HepG2 (cell line): ENCODE data around the gene CRAT. TPM values are rescaled to one million over a fixed set of nuclear protein-coding genes. Genes with fewer than 3 reads are reported as not detected.
A peak's percentile ranks its signal among the peaks of the same experiment; 100 is the strongest.

Source experiments
- AKNA ChIP-seq: sonication (generic); formaldehyde crosslinking; IDR thresholded peaks from 2 replicates; pipeline ENCODE4 v1.4.0; 2020; ENCODE audit warnings: missing genetic modification reagents, borderline replicate concordance
- FOXA3 ChIP-seq: IDR thresholded peaks from 2 replicates; pipeline ENCODE4 v1.6.1; 2016; ENCODE audit warnings: missing genetic modification reagents, missing compliant biosample characterization
- FOXP4 ChIP-seq: sonication (generic); formaldehyde crosslinking; IDR thresholded peaks from 2 replicates; pipeline ENCODE4 v1.4.0; 2020; ENCODE audit warnings: missing genetic modification reagents
- HNF4A ChIP-seq: sonication (generic); formaldehyde crosslinking; IDR thresholded peaks from 2 replicates; pipeline ENCODE4 v1.4.0; 2020; ENCODE audit warnings: missing genetic modification reagents
- KLF6 ChIP-seq: IDR thresholded peaks from 2 replicates; pipeline ENCODE4 v1.8.0; 2016; ENCODE audit warnings: missing biosample characterization, missing genetic modification reagents
- MEF2D ChIP-seq: sonication (generic); formaldehyde crosslinking; IDR thresholded peaks from 2 replicates; pipeline ENCODE4 v1.5.1; 2020; ENCODE audit warnings: mild to moderate bottlenecking, missing genetic modification reagents
- RARG ChIP-seq: sonication (generic); formaldehyde crosslinking; IDR thresholded peaks from 2 replicates; pipeline ENCODE4 v1.4.0; 2020; ENCODE audit warnings: low read depth, mild to moderate bottlenecking, missing genetic modification reagents
- THAP8 ChIP-seq: sonication (generic); formaldehyde crosslinking; IDR thresholded peaks from 2 replicates; pipeline ENCODE4 v1.5.1; 2020; ENCODE audit warnings: missing genetic modification reagents, mild to moderate bottlenecking, borderline replicate concordance
- ZMAT3 ChIP-seq: sonication (generic); formaldehyde crosslinking; conservative IDR thresholded peaks from 2 replicates; pipeline ENCODE4 v1.7.0; 2021; ENCODE audit warnings: missing genetic modification reagents
- ZNF20 ChIP-seq: sonication (generic); formaldehyde crosslinking; IDR thresholded peaks from 2 replicates; pipeline ENCODE4 v1.4.0; 2020; ENCODE audit warnings: mild to moderate bottlenecking, moderate library complexity, missing genetic modification reagents
- ZNF326 ChIP-seq: sonication (generic); formaldehyde crosslinking; IDR thresholded peaks from 2 replicates; pipeline ENCODE4 v1.4.0; 2020; ENCODE audit warnings: missing genetic modification reagents, borderline replicate concordance
- ZNF580 ChIP-seq: IDR thresholded peaks from 2 replicates; pipeline ENCODE4 v1.6.1; 2016; ENCODE audit warnings: low read depth, borderline replicate concordance
- ZNF737 ChIP-seq: sonication (generic); formaldehyde crosslinking; IDR thresholded peaks from 2 replicates; pipeline ENCODE4 v1.5.0; 2020; ENCODE audit warnings: missing genetic modification reagents, mild to moderate bottlenecking, borderline replicate concordance
- ZNF790 ChIP-seq: sonication (generic); formaldehyde crosslinking; IDR thresholded peaks from 2 replicates; pipeline ENCODE4 v1.8.0; 2022; ENCODE audit warnings: missing genetic modification reagents, mild to moderate bottlenecking, borderline replicate concordance
- polyA plus RNA-seq, 8 experiments: library from polyadenylated mRNA; depleted of rRNA in 3 of 8; stranded (reverse) in 7 of 8; unstranded in 1 of 8; fragments of >200 nt; fragmentation: Illumina TruSeq in 4 of 8; extraction: Trizol in 4 of 8; gene quantifications; 2 replicates each; pipeline versions ENCODE4 v1.2.1 to v1.2.3, GENCODE V29; 2011 to 2016; ENCODE audit warnings: low read depth in 4 of 8, missing spikeins in 1 of 8, mixed read lengths in 1 of 8; ENCODE audit not compliant: insufficient read depth in 1 of 8
- total RNA-seq, 5 experiments: library from RNA; depleted of rRNA; stranded (reverse); fragments of >200 nt; fragmentation: Illumina TruSeq; extraction: Trizol; gene quantifications; 2 replicates each; pipeline ENCODE4 v1.2.3, GENCODE V29; 2016; ENCODE audit warnings: low read depth in 1 of 5
- TF ChIP-seq, protein P1 (sequence below): sonication (generic); formaldehyde crosslinking; IDR thresholded peaks from 2 replicates; pipeline ENCODE4 v1.9.0; 2021; ENCODE audit warnings: missing genetic modification reagents, borderline replicate concordance

CRAT gene
- total and polyA plus RNA-seq, 2 of the 13 experiments (the other 11 are each of a cell fraction or from before 2014, with no cell fraction given), result 26.1 to 26.6 TPM

- no peak for TF ChIP-seq AKNA (CRISPR knock-in tag)
- TF ChIP-seq RARG (CRISPR knock-in tag), result no peak
- TF ChIP-seq ZNF790 (CRISPR knock-in tag), result no peak; the same call in 1 of the 2 replicates
- TF ChIP-seq ZNF326 (CRISPR knock-in tag), result no peak
- TF ChIP-seq ZNF737, result no peak
- 0 out of 2 replicates have a peak, but pooled peaks have one; percentile 30 for TF ChIP-seq THAP8 (CRISPR knock-in tag)
- TF ChIP-seq KLF6 (CRISPR knock-in tag), result no peak
- TF ChIP-seq ZNF20 (CRISPR knock-in tag), result no peak
- no peak for TF ChIP-seq MEF2D (CRISPR knock-in tag)
- TF ChIP-seq ZNF580, result peak; percentile 66; the same call in 1 of the 2 replicates
- TF ChIP-seq, protein P1, sequence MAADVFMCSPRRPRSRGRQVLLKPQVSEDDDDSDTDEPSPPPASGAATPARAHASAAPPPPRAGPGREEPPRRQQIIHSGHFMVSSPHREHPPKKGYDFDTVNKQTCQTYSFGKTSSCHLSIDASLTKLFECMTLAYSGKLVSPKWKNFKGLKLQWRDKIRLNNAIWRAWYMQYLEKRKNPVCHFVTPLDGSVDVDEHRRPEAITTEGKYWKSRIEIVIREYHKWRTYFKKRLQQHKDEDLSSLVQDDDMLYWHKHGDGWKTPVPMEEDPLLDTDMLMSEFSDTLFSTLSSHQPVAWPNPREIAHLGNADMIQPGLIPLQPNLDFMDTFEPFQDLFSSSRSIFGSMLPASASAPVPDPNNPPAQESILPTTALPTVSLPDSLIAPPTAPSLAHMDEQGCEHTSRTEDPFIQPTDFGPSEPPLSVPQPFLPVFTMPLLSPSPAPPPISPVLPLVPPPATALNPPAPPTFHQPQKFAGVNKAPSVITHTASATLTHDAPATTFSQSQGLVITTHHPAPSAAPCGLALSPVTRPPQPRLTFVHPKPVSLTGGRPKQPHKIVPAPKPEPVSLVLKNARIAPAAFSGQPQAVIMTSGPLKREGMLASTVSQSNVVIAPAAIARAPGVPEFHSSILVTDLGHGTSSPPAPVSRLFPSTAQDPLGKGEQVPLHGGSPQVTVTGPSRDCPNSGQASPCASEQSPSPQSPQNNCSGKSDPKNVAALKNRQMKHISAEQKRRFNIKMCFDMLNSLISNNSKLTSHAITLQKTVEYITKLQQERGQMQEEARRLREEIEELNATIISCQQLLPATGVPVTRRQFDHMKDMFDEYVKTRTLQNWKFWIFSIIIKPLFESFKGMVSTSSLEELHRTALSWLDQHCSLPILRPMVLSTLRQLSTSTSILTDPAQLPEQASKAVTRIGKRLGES, result no peak
- 0 out of 2 replicates have a peak, but pooled peaks have one; percentile 34 for TF ChIP-seq ZMAT3 (CRISPR knock-in tag)
- TF ChIP-seq FOXA3, result no peak; the same call in 1 of the 2 replicates
- TF ChIP-seq HNF4A (CRISPR knock-in tag), result no peak
- no peak for TF ChIP-seq FOXP4 (CRISPR knock-in tag)
Observed at GRCh38 chr9:129110740-129111527, at the start of gene CRAT, which contains the start of gene PTPA (continued).
